Measurements from ENCODE around the gene FZD8.
A peak's percentile ranks its signal among the peaks of the same experiment; 100 is the strongest.
"Not testable (repeated sequence)": the region's sequence is repeated elsewhere in the genome, so short reads cannot be mapped to it uniquely, and the experiment has no call there.

Gene FZD8, protein sequence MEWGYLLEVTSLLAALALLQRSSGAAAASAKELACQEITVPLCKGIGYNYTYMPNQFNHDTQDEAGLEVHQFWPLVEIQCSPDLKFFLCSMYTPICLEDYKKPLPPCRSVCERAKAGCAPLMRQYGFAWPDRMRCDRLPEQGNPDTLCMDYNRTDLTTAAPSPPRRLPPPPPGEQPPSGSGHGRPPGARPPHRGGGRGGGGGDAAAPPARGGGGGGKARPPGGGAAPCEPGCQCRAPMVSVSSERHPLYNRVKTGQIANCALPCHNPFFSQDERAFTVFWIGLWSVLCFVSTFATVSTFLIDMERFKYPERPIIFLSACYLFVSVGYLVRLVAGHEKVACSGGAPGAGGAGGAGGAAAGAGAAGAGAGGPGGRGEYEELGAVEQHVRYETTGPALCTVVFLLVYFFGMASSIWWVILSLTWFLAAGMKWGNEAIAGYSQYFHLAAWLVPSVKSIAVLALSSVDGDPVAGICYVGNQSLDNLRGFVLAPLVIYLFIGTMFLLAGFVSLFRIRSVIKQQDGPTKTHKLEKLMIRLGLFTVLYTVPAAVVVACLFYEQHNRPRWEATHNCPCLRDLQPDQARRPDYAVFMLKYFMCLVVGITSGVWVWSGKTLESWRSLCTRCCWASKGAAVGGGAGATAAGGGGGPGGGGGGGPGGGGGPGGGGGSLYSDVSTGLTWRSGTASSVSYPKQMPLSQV

DNA sequence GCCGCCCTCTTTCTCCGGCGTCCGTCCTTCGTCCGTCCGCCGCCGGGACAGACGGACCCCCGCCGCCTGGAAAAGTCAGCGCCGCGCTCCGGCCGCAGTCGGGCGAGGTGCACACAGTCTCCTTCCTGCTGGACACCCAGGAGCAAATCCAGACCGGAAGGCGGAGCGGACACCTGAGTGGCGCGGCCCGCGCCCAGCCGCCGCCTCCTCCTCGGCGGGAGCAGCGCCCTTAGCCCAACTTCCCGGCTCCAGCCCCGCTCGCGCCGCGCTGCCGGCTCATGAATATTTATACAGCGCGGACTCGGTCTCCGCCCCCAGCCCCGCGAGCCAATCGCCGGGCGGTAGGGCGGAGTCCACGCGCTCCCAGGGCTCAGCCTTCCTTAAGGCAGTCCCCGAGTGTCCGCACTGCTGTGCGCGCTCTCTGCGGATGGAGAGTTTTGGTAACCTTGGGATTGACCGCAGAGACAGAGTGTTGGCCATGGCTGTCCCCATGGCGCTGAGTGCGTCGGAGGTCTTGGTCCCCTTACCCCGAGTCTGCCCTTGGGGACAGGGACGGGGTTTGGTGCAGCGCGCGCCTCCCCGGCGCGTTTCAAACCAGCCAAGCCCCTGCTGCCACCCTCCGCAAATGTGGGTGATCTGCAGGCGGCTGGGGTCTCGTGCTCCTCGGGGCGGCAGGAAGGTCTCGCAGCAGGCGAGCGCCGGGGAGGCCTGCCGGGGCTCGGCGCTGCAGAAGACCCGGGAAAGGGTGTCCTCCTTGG, at the start of gene FZD8:
TSS of gene FZD8 (minus strand) at position 262 of the 758 bp plus-strand sequence. CDS start 867 bp downstream, outside the sequence.
- DNase-seq = peak; percentile 80

DNA sequence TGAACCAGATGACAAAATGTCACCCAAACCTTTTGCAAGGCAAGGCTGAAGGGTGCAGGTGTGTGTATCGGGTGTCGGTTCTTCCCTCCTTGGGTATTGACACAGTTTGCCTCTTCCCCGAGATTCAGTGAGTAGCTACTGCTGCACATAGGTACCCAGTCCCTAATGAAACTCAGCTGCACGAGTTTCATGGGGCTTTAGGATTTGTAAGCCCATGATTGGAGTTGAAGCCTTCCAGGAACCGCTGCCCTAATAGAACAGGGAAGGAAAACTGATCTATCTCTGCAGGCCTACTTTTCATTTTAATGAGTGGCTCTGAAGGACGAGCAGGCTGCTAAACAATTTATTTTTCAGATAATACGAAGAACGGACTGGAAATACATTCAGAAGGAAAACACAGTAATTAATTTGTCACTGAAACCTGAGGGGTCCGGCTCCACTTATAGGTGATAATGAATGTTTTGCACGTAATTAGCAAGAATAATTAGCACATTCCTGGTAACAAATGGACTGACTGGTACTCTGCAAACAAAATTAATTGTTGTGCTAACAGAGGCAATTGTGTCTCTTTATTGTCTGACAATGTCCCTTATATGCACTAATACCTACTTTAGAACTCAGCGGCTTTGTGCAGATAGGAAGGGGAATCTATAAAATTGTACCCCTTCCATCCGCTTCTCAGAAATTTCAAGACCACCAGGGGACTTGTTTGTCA, 49.6 kb upstream of the FZD8 start:
- DNase-seq = no peak

DNA sequence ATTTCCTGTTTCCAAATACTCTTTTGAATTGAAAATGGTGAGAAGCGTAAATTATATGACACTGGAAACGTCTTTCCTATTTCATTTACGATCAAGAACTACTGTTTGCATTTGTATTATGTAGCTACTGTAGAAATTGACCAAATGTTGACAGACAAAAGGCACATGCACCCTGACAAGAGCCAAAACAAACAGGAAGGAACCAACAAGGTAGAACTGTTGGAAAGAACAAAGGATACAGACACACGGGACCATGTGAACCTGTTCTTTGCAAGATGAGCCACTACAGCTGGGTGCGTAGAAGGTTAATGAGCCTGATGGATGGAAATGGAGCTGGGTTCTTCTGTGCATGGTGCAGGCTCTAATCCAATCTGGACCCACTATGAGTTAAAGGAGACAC, 48.4 kb upstream of the FZD8 start:
- DNase-seq = no peak

DNA sequence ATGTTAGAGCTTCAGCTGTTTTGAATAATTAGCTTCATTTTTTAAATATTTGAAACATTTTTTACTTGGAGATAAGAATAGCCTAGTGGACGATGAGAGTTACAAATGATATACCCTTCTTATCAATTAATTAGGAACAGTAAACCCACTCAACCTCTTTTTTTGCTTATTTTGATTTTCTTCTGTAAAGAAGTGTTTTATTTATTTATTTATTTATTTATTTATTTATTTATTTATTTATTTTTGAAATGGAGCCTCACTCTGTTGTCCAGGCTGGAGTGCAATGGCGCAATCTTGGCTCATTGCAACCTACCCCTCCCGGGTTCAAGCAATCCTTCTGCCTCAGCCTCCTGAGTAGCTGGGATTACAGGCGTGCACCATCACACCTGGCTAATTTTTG, 43.8 kb upstream of the FZD8 start:
- not testable (repeated sequence) for DNase-seq

DNA sequence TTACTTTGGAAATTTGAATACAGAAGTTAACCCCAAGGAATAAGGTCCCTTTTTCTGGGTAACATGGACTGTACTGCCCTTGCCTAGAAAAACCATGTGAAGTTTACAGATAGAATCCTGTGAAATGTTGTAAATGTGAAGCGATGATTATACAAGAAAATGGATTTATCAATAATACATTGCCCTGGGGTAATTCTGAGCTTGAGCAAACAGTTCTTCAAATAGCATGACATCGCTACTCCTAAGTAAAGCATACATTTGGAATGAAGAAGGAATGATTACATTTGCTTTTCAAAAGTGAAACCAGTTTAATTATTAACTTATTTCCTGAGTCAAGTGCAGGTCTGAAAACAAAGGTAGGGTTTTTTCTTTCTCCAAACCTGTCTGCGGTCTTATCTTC, 43.3 kb upstream of the FZD8 start:
- DNase-seq = no peak

DNA sequence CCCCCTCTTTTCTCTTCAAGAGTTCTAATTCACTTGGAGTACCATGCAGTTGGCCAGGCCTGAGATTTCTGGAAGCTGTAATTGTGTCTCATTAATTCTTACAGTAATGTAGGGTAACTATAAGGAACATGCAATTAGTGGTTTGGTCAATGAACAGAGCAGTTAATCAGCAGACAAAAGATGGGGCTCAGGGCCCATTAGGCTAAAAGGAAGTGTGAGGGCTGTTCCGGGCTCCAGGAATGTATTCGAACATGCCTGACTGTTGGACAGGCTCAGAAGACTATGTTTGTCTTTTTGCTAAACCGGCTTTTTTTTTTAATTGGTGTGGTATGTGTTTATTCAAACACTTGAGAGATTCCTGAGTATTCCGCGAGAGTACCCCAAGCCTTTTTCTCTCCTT, 42.5 kb upstream of the FZD8 start:
- DNase-seq = no peak

DNA sequence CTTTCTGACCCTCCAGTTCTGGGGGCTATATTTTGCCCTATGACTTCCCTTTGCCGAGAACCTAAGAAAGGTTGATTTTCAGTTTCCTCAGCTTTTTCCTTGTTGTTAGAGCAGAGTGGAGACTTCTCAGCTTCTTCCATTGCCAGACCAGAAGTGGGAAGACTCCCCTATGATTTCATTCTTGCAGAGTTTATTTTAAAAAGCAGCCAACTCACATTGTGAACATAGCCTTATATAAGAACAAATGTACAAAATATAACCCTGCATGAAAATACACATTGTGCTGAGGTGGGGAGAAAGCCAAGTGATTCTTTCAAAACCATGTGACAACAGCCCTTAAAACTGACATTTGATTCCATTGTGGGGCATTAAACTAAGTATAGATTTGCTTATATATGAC, 33.8 kb upstream of the FZD8 start:
- DNase-seq = no peak

DNA sequence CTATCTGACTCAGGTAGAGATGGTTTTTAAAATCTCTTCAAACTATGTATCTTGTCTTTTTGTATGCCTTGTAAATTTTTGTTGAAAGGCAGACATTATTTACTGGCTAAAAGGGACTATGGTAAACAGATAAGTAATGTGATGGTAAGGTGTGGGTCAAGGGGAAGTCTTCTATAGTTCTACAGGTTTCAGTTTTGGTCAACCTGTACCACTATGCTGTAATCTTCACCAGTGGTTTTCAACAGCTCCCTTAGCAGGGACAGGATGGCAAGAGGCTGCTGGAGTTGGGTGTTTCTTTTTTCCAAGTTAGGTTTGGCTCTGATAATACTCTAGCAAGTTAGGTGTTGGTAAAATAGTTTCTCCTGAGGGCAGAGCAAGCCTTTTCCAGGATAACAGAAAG, 32.7 kb upstream of the FZD8 start:
- DNase-seq = no peak

DNA sequence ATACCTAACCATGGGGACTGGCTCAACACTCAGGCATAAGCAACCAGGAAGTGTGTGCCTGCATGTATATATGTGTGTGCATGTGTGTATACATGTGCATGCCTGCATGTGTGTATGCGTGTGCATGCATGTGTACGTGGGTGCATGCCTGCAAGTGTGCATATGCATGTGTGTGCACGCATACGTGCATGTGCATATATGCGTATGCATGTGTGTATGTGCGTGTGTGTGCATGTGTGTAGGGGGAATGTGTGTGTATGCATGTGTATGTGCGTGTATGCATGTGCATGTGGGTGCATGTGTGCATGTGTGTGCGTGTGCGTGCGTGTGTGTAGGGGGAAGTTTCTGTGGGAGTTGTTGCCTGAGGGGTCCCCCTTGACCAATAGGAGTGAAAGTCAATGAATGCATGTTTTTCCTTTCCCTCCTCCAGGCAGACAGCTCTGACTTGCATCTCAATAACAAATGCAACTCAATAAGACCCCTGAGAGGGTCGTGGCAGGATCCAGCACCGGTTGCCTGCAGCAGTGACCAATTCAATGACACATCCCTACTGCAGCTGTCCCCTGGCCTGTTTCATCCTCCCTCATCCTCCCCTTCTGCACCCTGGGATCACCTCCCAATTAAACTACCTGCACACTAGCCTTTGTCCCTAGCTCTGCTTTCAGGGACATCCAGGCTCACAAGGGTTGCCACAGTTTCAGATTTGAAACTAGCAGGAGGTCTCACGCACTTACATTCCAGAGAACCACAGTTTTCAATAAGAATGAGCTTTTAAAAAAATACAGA, 27.0 kb upstream of the FZD8 start:
- no peak for DNase-seq

DNA sequence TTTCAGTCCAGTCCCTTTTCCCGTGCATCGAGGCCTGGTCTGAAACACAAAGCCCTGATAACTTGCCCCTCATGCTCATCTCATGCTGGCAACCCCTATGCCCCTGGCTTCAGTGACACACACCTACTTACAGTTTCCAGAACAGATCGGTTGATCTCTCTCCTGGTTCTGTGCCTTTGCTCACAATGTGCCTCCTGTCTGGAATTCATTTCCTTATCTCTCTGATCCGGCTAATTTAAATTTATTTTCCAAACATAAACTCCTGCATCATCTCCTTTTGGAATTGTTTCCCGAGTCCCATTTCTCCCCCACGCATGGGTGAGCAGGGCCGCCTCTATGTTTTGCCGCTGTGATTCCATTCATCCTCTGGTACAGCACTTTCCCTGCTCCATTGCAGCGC, 25.9 kb upstream of the FZD8 start:
- no peak for DNase-seq

DNA sequence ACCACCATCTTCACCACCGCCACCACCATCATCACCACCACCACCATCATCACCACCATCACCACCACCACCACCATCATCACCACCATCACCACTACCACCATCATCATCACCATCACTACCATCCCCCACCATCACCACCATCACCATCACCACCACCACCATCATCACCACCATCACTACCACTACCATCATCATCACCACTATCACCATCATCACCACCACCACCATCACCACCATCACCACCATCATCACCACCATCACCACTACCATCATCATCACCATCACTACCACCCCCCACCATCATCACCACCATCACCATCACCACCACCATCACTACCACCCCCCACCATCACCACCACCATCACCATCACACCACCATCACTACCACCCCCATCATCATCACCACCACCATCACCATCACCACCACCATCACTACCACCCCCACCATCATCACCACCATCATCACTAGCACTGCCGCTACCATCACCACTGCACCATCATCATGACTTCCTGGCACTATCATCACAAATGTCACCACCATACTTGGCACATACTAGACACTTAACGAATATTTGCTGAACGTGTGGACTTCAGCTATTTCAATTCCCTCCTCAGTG, 25.3 kb upstream of the FZD8 start:
- no peak for DNase-seq

DNA sequence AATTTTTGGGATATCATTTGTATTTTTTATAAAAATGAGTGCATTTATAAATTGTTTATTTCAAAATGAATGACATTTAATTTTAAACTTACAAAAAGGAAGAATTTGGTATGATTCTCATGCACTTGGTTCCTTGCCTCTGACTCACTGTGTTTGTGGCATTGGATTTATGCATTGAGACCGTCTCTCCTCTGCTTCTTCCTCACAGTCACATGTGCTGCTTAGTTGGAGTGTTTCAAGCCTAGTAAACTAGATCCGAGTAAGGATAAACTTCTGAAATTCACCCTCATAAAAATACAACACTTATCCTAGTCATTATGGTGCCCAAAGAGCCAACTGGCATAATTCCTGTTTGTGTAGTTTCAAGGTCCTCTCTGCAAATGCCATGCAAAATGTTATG, 19.1 kb upstream of the FZD8 start:
- no peak for DNase-seq

DNA sequence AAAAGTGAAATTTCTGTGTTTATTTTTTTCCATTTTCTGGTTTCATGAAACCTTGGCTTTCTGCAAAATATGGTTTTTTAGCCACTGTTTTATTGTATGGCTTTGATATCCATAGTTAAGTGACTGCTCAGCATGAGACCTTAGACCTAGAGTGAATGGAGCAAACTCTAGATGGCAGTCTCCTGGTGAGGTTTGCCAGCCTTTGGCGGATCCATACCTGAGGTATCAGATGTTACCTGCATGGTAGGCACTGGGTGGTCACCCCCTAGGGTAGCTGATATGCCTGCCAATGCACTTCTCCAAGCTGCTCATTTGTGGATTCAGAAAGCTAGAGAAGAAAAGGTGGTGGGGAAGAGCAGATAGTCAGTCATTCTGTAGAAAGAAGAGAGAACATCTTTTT, 17.4 kb upstream of the FZD8 start:
- no peak for DNase-seq

DNA sequence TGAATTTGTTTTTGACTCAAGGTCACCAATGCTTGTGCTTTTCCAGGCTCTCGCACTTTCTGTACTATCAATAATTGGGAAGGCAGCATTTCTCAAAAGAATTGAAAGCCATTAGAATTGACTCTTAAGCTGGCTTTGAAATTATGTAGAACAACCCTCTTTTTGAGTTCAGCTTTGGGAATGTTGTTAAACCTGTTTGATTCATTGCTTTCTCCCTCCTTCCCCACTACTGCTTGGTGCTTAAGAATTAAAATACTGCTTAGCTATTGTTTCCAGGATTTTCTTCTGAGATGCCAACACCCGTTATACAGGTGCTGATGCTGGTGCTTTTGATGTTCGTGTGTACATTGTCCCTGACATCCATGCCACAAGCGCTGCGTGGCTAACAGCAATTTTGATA, 15.5 kb upstream of the FZD8 start:
- DNase-seq = no peak

DNA sequence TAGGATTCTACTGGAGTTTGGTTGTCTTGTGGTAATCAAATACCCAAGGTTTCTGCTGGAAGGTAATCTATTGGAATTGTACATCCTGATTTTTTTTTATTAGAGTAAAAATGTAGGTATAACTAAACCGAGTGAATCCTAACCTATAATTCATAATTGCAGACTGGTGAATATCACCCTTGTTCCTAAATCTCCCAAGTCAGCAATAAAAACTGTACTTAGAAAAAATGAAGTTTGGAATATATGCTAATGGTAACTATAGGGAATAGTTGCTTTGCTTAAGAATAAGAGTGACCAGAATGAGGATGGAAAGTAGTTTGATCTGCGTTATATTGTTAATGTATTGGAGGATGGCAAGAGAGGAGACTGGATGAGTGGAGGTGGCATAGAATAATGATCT, 10.7 kb upstream of the FZD8 start:
- DNase-seq = no peak

DNA sequence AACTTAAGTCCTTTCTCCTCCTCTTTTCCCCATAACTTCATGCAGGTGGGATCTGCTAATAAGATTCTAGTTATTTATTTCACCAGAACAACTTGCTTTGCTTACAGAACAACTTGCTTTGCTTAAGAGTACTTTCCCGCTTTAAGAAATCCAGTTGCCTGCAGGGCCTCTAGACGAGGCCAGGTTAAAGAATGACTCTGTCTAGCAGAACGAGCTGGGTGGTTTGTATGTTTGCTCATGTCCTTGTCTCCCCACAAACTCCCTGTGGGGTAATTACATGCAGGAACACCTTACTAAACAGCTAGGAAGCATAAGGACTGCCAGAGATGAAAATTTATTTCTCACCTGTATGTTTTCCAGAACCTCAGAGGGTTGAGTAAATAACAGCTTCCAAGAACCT, 8.8 kb upstream of the FZD8 start:
- no peak for DNase-seq

DNA sequence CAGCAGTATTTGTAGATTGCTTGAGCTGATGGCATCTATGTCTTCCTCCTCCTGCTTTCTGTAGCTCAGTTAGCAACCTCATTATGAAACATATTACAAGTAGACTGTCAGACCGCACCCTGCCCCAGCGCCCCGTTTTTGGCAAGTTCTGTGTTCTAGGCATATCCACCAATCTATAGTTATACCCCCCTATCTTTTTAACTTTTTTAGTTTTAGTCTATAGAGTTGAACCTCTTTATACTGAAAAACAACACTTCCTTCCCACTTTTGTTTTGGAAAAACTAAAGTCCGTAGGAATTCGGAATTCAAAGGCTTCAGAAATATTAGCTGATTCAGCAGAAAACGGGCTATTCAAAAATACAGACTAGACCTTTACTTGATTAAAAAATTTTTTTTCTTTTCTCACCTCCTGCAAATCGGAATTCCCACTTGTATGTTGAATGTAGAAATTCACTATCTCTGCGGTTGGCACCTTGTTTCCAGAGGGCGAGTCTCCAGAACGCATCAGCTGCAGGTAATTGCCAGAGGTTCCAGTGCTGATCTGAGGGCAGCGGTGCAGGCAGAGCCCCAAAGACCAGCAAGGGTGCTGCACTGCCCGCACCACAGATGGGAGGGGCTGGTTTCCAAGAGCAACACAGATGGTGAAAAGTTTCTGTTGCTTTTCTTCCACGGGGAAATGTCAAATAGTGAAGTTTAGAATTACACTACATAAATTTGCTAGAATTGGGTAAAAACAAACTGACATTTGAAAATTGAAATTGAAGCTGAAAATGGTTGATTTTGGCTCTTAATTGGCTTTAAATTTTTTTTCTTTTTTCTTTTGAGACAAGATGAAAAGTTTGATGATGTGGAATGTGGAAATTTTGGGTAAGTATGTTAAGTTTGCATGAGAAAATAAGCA, 2.2 kb upstream of the FZD8 start:
- DNase-seq = peak; percentile 20

DNA sequence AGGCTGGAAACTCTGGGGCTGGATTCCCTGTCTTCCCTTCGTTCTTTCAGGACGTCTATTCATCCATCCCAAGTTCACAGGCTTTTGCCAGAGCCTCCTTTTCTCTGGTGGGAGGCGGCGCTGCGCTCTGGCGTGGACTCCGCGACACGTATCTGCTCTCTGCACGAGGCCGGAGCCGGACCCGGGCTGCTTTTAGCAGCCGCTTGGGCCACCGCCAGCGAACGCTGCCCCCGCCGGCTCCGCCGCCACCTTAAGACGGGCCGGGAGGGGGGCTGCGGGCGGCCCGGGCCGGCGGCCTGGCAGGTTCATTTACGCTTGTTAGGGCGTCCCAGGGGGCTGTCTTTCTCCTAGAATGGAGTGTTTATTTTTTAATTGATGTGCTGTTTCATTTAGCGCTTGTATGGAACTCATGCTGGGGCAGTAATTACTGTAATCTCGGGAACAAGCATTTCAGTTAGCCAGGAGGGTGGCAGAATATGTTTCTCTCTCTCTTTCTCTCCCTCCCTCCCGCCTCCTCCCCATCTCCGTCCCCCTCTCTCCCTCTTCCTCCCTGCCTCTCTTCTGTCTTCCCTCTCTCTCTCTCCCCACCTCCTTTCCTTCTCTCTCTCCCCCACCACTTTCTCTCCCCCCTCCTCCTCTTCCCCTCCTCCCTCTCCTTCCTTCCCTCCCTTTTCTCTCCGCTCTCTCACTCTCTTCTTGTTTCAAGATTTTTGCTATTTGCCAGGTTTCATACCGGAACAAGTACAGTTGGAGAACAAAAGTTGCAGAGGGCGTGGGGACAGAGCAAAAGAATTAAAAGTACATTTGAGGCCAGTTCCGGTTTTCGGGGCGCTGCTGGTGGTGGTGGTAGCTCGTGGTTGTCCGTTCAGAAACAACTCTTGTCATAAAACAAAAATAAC, 1.3 kb upstream of the FZD8 start:
- DNase-seq = peak; percentile 14

DNA sequence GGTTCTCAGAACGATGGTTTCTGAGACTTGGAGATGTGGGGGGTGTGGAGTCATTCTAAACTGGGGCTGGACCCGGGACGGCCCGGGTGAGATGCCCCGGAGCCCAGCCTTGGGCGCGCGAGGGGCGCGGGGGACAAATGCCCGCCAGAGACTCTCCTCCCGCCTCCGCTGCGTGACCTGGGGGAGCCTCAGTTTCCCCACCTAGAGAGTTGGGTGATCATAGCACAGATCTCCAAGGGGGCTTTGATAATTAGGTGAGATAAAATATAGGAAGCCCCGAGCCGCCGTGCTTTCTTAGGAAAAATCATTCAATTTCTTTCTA, 658 bp upstream of the FZD8 start:
- no peak for DNase-seq

DNA sequence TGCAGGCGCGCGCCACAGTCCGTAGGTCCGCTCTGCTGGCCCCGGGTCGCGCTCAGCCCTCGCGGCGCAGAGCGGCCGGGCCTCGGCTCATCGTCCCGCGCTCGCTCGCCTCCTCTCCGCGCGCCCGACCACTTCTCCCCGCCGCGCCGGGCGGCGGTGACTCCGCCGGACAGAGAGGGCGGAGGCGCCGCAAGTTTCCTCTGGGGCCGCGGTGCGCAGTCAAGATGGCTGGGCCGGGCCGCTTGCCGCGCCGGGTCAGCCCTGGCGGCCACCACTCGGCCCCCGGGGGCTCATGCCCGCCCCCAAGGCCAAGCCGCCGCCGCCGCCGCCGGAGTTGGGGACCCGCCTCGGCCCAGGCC, 441 bp downstream of the FZD8 start:
- no peak for DNase-seq
